MV-4-11 (cell line): Measurements from ENCODE around the gene TMEM79.
"Not testable (repeated sequence)": the region's sequence is repeated elsewhere in the genome, so short reads cannot be mapped to it uniquely, and the experiment has no call there.

Source experiments
- DNase-seq: peaks from one replicate; lab custom pipeline; 2025; lab: John Stamatoyannopoulos, UW

TMEM79 gene

DNA sequence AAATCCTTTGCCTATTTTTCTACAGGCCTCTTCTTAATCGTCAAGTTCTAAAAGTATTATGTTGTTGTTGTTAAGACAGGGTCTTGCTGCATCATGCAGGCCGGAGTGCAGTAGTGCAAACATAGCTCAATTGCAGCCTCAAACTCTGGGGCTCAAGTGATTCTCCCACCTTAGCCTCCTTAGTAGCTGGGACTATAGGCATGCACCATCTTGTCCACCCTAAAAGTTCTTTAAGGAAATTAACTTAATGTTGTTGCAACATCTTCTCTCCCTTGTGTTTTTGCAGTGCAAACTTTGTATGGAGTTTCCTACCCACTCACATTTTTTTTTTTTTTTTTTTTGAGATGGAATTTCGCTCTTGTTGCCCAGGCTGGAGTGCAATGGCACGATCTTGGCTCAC is 19.1 kb downstream of the TMEM79 start:
- no peak for DNase-seq

- no peak for DNase-seq
These were observed 21.1 kb downstream of the TMEM79 start for GRCh38 chr1:156305215-156305614.

GRCh38 chr1:156308078-156308477 is 24.0 kb downstream of the TMEM79 start:
- no peak for DNase-seq

DNA sequence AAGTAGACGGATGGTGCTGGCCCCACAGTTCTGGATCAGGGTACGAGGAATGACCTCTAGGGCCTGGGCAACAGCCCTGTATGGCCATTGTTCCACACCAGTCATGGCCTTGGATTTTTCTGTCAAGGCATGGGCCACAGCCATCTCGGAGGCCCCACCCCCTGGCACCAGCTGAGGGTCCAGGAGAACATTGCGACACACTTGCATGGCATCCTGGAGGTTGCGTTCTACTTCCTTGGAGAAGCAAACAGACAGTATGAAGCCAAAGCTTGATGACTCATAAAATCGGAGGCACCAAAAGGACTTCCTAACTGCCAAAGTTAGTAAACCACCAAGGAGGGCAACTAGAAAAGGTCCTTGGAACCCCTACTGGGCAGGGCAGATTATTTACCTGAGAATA is 26.8 kb downstream of the TMEM79 start:
- peak; percentile 72 for DNase-seq

- no peak for DNase-seq
These were observed 32.8 kb downstream of the TMEM79 start for GRCh38 chr1:156316909-156317308.

DNA sequence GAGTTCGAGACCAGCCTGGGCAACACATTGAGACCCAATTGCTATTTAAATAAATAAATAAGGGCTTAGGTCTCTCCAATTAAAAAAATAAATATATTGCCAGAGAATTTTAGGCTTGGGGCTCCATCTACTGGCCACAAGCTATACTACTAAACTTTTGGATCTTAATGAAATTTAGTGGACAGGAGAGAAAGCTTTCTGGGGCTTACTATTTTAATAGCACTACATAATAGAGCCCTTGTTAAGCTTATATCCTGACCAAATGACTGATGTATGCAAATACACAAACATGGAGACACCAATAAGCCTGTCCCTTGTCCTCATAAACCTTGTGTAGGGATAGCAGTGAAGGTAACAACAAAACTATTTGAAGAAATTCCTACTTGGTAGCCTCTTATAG is 35.5 kb downstream of the TMEM79 start:
- peak; percentile 12 for DNase-seq

- no peak for DNase-seq
These were observed 36.4 kb downstream of the TMEM79 start for GRCh38 chr1:156320560-156320959.

DNA sequence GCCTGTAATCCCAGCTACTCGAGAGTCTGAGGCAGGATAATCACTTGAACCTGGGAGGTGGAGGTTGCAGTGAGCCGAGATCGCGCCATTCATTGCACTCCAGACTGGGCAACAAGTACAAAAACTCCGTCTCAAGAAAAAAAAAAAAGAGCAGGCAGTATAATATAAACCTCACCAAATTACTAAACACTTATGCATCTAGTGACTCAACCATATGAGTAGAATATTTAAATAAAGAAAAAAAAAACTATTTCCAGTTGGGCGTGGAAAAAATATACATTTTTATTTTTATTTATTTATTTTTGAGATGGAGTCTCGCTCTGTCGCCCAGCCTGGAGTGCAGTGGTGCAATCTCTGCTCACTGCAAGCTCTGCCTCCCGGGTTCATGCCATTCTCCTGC is 39.1 kb downstream of the TMEM79 start:
- DNase-seq = not testable (repeated sequence)

DNA sequence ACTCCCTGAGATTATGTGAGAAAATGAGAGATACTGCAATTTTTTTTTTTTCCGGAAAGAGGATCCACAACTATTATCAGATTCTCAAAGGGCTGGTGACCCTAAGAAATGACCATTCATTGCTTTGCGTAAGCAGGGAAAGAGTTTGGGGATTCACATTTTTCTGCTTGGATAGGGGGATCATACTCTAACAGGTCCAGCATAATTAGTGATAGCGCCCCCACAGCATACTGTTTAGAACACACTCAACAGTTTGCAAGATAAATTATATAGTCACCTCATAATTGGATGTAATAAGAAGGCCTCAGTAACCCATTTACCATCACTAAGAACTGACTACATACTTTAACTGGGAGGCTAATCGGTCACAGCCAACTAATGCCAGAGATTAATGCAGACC is 52.1 kb downstream of the TMEM79 start:
- no peak for DNase-seq

DNA sequence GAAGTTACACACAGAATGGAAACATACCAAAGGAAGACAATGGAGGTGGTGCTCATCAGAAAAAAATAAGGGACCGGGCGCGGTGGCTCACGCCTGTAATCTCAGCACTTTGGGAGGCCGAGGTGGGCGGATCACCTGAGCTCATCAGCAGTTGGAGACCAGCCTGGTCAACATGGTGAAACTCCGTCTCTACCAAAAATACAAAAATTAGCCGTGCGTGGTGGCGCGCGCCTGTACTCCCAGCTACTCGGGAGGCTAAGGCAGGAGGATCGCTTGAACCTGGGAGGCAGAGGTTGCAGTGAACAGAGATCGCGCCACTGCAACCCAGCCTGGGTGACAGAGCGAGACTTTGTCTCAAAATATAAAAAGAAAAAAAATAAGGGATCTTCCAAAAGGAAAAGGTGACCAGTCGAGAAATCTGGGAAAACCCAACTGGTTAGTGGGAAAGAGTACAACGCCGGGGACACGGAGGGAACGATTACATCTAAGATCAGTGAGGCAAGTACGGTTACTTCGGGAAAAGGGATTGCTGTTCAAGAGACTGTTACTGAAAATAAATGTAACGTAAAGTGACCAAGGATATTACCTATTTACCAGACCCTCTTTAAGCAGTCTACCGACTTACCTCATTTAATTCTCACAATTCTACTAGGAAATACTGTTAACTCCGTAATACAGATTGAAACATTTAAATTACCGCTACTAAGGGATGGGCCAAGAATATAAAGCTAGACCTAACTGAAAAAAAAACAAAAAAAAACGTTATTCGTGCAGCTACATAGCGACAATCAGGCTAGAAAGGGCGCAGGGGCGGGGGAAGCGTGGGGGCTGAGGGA is 53.1 kb downstream of the TMEM79 start:
- DNase-seq = no peak

DNA sequence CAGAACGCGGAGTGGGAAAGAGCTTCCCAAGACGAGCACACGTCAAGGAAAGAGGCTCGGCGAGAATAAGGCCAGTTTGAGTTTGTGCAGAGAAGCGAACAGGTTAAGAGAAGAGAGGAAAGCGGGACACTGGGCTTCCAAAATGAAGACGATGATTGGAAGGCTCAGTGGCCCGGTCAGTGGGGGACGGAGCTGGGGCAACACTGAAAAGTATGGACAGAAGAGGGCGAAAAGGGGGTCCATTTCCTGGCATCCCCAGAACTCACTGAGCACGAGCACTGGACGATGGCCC is 53.7 kb downstream of the TMEM79 start:
- DNase-seq = no peak

GRCh38 chr1:156338180-156338976 is 54.3 kb downstream of the TMEM79 start, which contains the start of the genes CCT3 and TSACC:
Gene CCT3, minus strand, starts transcription at chr1:156338292. Its CDS starts 108 bp downstream, at chr1:156338184.
Gene TSACC, plus strand, starts transcription at chr1:156338526. Its CDS starts 1,232 bp downstream, at chr1:156339758.
- peak; percentile 99 for DNase-seq
